H9 (cell line): ENCODE results near the gene FADS2. TPM values are rescaled to one million over a fixed set of nuclear protein-coding genes. Genes with fewer than 3 reads are reported as not detected.

Experiments
- DNase-seq: peaks from one replicate; pipeline ENCODE4 v3.0.0-alpha.2; 2017
- H2AFZ ChIP-seq: one replicate; pipeline ENCODE4 v1.6.1; 2013; ENCODE audit warnings: mild to moderate bottlenecking, low read length, control low read depth, moderate library complexity
- H2AK5ac ChIP-seq: 2 replicates; pipeline ENCODE4 v1.6.1; 2013; ENCODE audit warnings: low read length, control low read depth, mixed read lengths; ENCODE audit not compliant: insufficient read length
- H2BK120ac ChIP-seq: one replicate; pipeline ENCODE4 v1.6.1; 2013; ENCODE audit warnings: low read depth, mild to moderate bottlenecking, low read length, control low read depth, inconsistent platforms; ENCODE audit not compliant: poor library complexity, severe bottlenecking
- H2BK12ac ChIP-seq: 2 replicates; pipeline ENCODE4 v1.6.1; 2013; ENCODE audit warnings: low read length, control low read depth, mixed read lengths, low read depth; ENCODE audit not compliant: insufficient read length
- H2BK15ac ChIP-seq: 2 replicates; pipeline ENCODE4 v1.6.1; 2013; ENCODE audit warnings: low read depth, low read length, control low read depth
- H2BK20ac ChIP-seq: one replicate; pipeline ENCODE4 v1.6.1; 2013; ENCODE audit warnings: low read depth, mild to moderate bottlenecking, low read length, control low read depth, inconsistent platforms; ENCODE audit not compliant: poor library complexity, severe bottlenecking
- H2BK5ac ChIP-seq: 2 replicates; pipeline ENCODE4 v1.6.1; 2013; ENCODE audit warnings: low read length, control low read depth, mixed read lengths; ENCODE audit not compliant: insufficient read length
- H3K14ac ChIP-seq: 2 replicates; pipeline ENCODE4 v1.6.1; 2013; ENCODE audit warnings: low read length, control low read depth; ENCODE audit not compliant: insufficient read depth
- H3K18ac ChIP-seq: 2 replicates; pipeline ENCODE4 v1.6.1; 2013; ENCODE audit warnings: low read depth, mild to moderate bottlenecking, mixed read lengths, low read length, control low read depth; ENCODE audit not compliant: insufficient read length
- H3K23ac ChIP-seq: 2 replicates; pipeline ENCODE4 v1.6.1; 2013; ENCODE audit warnings: low read length, control low read depth, mixed read lengths, low read depth; ENCODE audit not compliant: insufficient read length
- H3K23me2 ChIP-seq: 2 replicates; pipeline ENCODE4 v1.6.1; 2013; ENCODE audit warnings: low read depth, mild to moderate bottlenecking, mixed read lengths, low read length, control low read depth; ENCODE audit not compliant: insufficient read length, poor library complexity, severe bottlenecking
- H3K27ac ChIP-seq: 2 replicates; pipeline ENCODE4 v1.5.1; 2013; ENCODE audit warnings: low read length, control low read depth, mixed read lengths, low read depth; ENCODE audit not compliant: insufficient read length
- H3K27me3 ChIP-seq: 2 replicates; pipeline ENCODE4 v1.6.1; 2013; ENCODE audit warnings: low read length, control low read depth, inconsistent platforms; ENCODE audit not compliant: insufficient read depth
- H3K4ac ChIP-seq: 2 replicates; pipeline ENCODE4 v1.6.1; 2013; ENCODE audit warnings: low read depth, mild to moderate bottlenecking, control low read depth, inconsistent platforms, low read length, moderate library complexity
- H3K4me1 ChIP-seq: 2 replicates; pipeline ENCODE4 v1.6.1; 2013; ENCODE audit warnings: low read length, control low read depth, inconsistent platforms; ENCODE audit not compliant: insufficient read depth
- H3K4me2 ChIP-seq: 2 replicates; pipeline ENCODE4 v1.6.1; 2013; ENCODE audit warnings: low read length, control low read depth, mixed read lengths; ENCODE audit not compliant: insufficient read length, insufficient read depth
- H3K56ac ChIP-seq: 2 replicates; pipeline ENCODE4 v1.6.1; 2013; ENCODE audit warnings: low read depth, mild to moderate bottlenecking, mixed read lengths, low read length, control low read depth; ENCODE audit not compliant: insufficient read length
- H3K79me1 ChIP-seq: 2 replicates; pipeline ENCODE4 v1.6.1; 2013; ENCODE audit warnings: low read depth, mild to moderate bottlenecking, moderate library complexity, low read length, control low read depth, inconsistent platforms; ENCODE audit not compliant: insufficient read depth, poor library complexity, severe bottlenecking
- H3K79me2 ChIP-seq: 2 replicates; pipeline ENCODE4 v1.6.1; 2013; ENCODE audit warnings: low read length, control low read depth, inconsistent platforms; ENCODE audit not compliant: insufficient read depth
- H3K9ac ChIP-seq: 2 replicates; pipeline ENCODE4 v1.6.1; 2013; ENCODE audit warnings: low read length, control low read depth, mixed read lengths; ENCODE audit not compliant: insufficient read length; ENCODE audit errors: extremely low read depth
- H3K9me3 ChIP-seq: one replicate; pipeline ENCODE4 v1.6.1; 2013; ENCODE audit warnings: low read depth, low read length, inconsistent platforms; ENCODE audit not compliant: control insufficient read depth
- H3T11ph ChIP-seq: one replicate; pipeline ENCODE4 v1.6.1; 2013; ENCODE audit warnings: mild to moderate bottlenecking, low read length, control low read depth, inconsistent platforms
- H4K20me1 ChIP-seq: one replicate; pipeline ENCODE4 v1.6.1; 2013; ENCODE audit not compliant: control insufficient read depth, insufficient read length, insufficient read depth
- H4K5ac ChIP-seq: 2 replicates; pipeline ENCODE4 v1.6.1; 2013; ENCODE audit warnings: low read depth, mild to moderate bottlenecking, mixed read lengths, low read length, control low read depth; ENCODE audit not compliant: insufficient read length
- H4K8ac ChIP-seq: replicated peaks from 2 replicates; pipeline ENCODE4 v1.6.1; 2013; ENCODE audit warnings: low read length, control low read depth, mixed read lengths, low read depth; ENCODE audit not compliant: insufficient read length
- H4K91ac ChIP-seq: 2 replicates; pipeline ENCODE4 v1.6.1; 2013; ENCODE audit warnings: low read depth, mild to moderate bottlenecking, moderate library complexity, mixed read lengths, low read length, control low read depth; ENCODE audit not compliant: insufficient read length
- H3K27ac Mint-ChIP-seq, 3 experiments: 2 replicates in 2 of 3; 3 replicates in 1 of 3; pipeline ENCODE4 v1.8.0; 2020 to 2021; ENCODE audit warnings: mixed read lengths in 3 of 3, mild to moderate bottlenecking in 1 of 3, moderate library complexity in 1 of 3
- H3K27me3 Mint-ChIP-seq: 2 replicates; pipeline ENCODE4 v1.8.0; 2021; ENCODE audit warnings: low read depth, mild to moderate bottlenecking, moderate library complexity, mixed read lengths
- H3K36me3 Mint-ChIP-seq, 3 experiments: 2 replicates in 2 of 3; 3 replicates in 1 of 3; pipeline ENCODE4 v1.8.0; 2020 to 2021; ENCODE audit warnings: low read depth in 3 of 3, mixed read lengths in 3 of 3; ENCODE audit not compliant: insufficient read depth in 1 of 3
- H3K4me1 Mint-ChIP-seq, 2 experiments: 2 replicates each; pipeline ENCODE4 v1.8.0; 2020; ENCODE audit warnings: mixed read lengths in 2 of 2
- H3K4me3 Mint-ChIP-seq, 2 experiments: 2 replicates in 1 of 2; 3 replicates in 1 of 2; pipeline ENCODE4 v1.8.0; 2020 to 2021; ENCODE audit warnings: mild to moderate bottlenecking in 2 of 2, mixed read lengths in 2 of 2, moderate library complexity in 1 of 2
- H3K9me3 Mint-ChIP-seq, 2 experiments: 2 replicates in 1 of 2; 3 replicates in 1 of 2; pipeline ENCODE4 v1.8.0; 2020; ENCODE audit warnings: mild to moderate bottlenecking in 2 of 2, mixed read lengths in 2 of 2, moderate library complexity in 1 of 2
- WGBS: extraction: QIAGEN DNeasy Blood & Tissue Kit; methylation state at CpG from one replicate; pipeline ENCODE4 v1.1.7; 2013; ENCODE audit warnings: missing lambda C conversion rate, low lambda C conversion rate, mixed read lengths; ENCODE audit not compliant: insufficient read length; ENCODE audit errors: extremely low coverage; 5-methylcytosine and 5-hydroxymethylcytosine counted together
- total RNA-seq: library from RNA; stranded (reverse); gene quantifications from 2 replicates; pipeline ENCODE4 v1.2.1, GENCODE V29; 2021
- TF ChIP-seq, protein P1 (sequence below): fragments of 200-600 bp; sonication (generic); conservative IDR thresholded peaks from 3 replicates; pipeline ENCODE4 v1.8.0; 2021; ENCODE audit warnings: antibody characterized with exemption, mild to moderate bottlenecking

Gene FADS2
- total RNA-seq, 1 experiment from 2014 or later: 322 TPM

DNA sequence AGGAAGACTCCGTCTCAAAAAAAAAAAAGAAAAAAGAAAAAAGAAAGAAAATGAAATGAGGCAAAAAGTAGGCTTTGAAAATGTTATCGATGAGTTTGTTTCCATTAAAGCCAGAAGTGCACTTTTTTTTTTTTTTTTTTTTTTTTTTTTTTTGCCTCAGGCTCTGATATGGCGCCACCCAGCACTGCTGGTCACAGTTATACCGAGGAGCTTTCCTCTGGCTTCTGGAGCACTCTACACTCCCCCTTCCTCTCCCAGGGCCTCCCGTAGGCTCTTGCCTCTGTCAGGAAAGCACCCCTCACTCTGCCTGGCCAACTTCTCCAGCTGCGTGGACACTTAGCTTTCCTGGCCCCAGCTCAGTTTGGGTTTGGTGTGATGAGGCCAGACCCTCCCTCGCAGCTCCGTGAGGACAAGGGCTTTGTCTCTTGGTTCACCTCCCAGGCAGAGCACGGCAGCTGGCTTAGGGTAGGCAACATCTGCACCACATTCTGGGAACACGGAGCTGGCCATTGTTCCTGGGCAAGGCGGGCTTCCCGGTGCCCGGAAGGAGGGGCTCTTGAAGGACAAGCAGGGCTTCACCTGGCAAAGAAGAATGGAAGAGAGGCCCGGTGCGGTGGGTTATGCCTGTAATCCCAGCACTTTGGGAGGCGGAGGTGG, 16.9 kb downstream of the FADS2 start:
- no peak overlapping the region for H4K91ac ChIP-seq
- no peak overlapping the region for H2BK20ac ChIP-seq
- no CpG with 5 or more reads among the region's 16 CpGs for WGBS
- H3K36me3 Mint-ChIP-seq: peaks cover 67 to 92% (median 90%) of the 10 kb centered on the region in 3 experiments
- no peaks in the 10 kb centered on the region for H3K27me3 Mint-ChIP-seq
- TF ChIP-seq, protein P1, sequence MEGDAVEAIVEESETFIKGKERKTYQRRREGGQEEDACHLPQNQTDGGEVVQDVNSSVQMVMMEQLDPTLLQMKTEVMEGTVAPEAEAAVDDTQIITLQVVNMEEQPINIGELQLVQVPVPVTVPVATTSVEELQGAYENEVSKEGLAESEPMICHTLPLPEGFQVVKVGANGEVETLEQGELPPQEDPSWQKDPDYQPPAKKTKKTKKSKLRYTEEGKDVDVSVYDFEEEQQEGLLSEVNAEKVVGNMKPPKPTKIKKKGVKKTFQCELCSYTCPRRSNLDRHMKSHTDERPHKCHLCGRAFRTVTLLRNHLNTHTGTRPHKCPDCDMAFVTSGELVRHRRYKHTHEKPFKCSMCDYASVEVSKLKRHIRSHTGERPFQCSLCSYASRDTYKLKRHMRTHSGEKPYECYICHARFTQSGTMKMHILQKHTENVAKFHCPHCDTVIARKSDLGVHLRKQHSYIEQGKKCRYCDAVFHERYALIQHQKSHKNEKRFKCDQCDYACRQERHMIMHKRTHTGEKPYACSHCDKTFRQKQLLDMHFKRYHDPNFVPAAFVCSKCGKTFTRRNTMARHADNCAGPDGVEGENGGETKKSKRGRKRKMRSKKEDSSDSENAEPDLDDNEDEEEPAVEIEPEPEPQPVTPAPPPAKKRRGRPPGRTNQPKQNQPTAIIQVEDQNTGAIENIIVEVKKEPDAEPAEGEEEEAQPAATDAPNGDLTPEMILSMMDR: no peak
- no peaks in the 10 kb centered on the region for H3K9me3 ChIP-seq
- H2AFZ ChIP-seq: no peak overlapping the region
- H2BK15ac ChIP-seq: no peak overlapping the region
- H4K20me1 ChIP-seq: peaks cover 3% of the 10 kb centered on the region
- no peak overlapping the region for H2BK12ac ChIP-seq
- H3K56ac ChIP-seq: no peak overlapping the region
- H3K79me2 ChIP-seq: no peaks in the 10 kb centered on the region; the same call in 1 of the 2 replicates
- no peak overlapping the region for H3K18ac ChIP-seq
- no peak for DNase-seq
- H3K14ac ChIP-seq: no peak overlapping the region
- H3K4me1 ChIP-seq: no peaks in the 10 kb centered on the region
- no peak overlapping the region; a peak in 1 of 5 replicates for H3K4me3 Mint-ChIP-seq
- no peak overlapping the region for H2AK5ac ChIP-seq
- H3K9ac ChIP-seq: no peak overlapping the region
- no peaks in the 10 kb centered on the region for H3K23me2 ChIP-seq
- no peak overlapping the region for H3K27ac ChIP-seq
- H3K79me1 ChIP-seq: no peaks in the 10 kb centered on the region
- H2BK120ac ChIP-seq: no peak overlapping the region
- H3K27me3 ChIP-seq: no peaks in the 10 kb centered on the region
- H3K23ac ChIP-seq: no peak overlapping the region
- no peak overlapping the region for H4K8ac ChIP-seq
- H3K4me1 Mint-ChIP-seq: peaks cover 0 to 6% of the 10 kb centered on the region in 2 experiments; a peak in 3 of 4 replicates
- H3K27ac Mint-ChIP-seq: peak overlapping the region; percentile 62 to 89 (median 73); a peak in 5 of 7 replicates
- H3K4me2 ChIP-seq: no peak overlapping the region
- no peak overlapping the region for H3T11ph ChIP-seq
- no peak overlapping the region for H2BK5ac ChIP-seq
- no peaks in the 10 kb centered on the region for H3K9me3 Mint-ChIP-seq
- H3K4ac ChIP-seq: no peak overlapping the region
- H4K5ac ChIP-seq: no peak overlapping the region
